H9 (cell line): ENCODE data around the gene ULK1. TPM values are rescaled to one million over a fixed set of nuclear protein-coding genes. Genes with fewer than 3 reads are reported as not detected.

Source experiments
- DNase-seq: peaks from one replicate; pipeline ENCODE4 v3.0.0-alpha.2; 2017
- H2AFZ ChIP-seq: one replicate; pipeline ENCODE4 v1.6.1; 2013; ENCODE audit warnings: mild to moderate bottlenecking, low read length, control low read depth, moderate library complexity
- H2AK5ac ChIP-seq: 2 replicates; pipeline ENCODE4 v1.6.1; 2013; ENCODE audit warnings: low read length, control low read depth, mixed read lengths; ENCODE audit not compliant: insufficient read length
- H2BK120ac ChIP-seq: one replicate; pipeline ENCODE4 v1.6.1; 2013; ENCODE audit warnings: low read depth, mild to moderate bottlenecking, low read length, control low read depth, inconsistent platforms; ENCODE audit not compliant: poor library complexity, severe bottlenecking
- H2BK12ac ChIP-seq: 2 replicates; pipeline ENCODE4 v1.6.1; 2013; ENCODE audit warnings: low read length, control low read depth, mixed read lengths, low read depth; ENCODE audit not compliant: insufficient read length
- H2BK15ac ChIP-seq: 2 replicates; pipeline ENCODE4 v1.6.1; 2013; ENCODE audit warnings: low read depth, low read length, control low read depth
- H2BK20ac ChIP-seq: one replicate; pipeline ENCODE4 v1.6.1; 2013; ENCODE audit warnings: low read depth, mild to moderate bottlenecking, low read length, control low read depth, inconsistent platforms; ENCODE audit not compliant: poor library complexity, severe bottlenecking
- H2BK5ac ChIP-seq: 2 replicates; pipeline ENCODE4 v1.6.1; 2013; ENCODE audit warnings: low read length, control low read depth, mixed read lengths; ENCODE audit not compliant: insufficient read length
- H3K14ac ChIP-seq: 2 replicates; pipeline ENCODE4 v1.6.1; 2013; ENCODE audit warnings: low read length, control low read depth; ENCODE audit not compliant: insufficient read depth
- H3K18ac ChIP-seq: 2 replicates; pipeline ENCODE4 v1.6.1; 2013; ENCODE audit warnings: low read depth, mild to moderate bottlenecking, mixed read lengths, low read length, control low read depth; ENCODE audit not compliant: insufficient read length
- H3K23ac ChIP-seq: 2 replicates; pipeline ENCODE4 v1.6.1; 2013; ENCODE audit warnings: low read length, control low read depth, mixed read lengths, low read depth; ENCODE audit not compliant: insufficient read length
- H3K23me2 ChIP-seq: 2 replicates; pipeline ENCODE4 v1.6.1; 2013; ENCODE audit warnings: low read depth, mild to moderate bottlenecking, mixed read lengths, low read length, control low read depth; ENCODE audit not compliant: insufficient read length, poor library complexity, severe bottlenecking
- H3K27ac ChIP-seq: 2 replicates; pipeline ENCODE4 v1.5.1; 2013; ENCODE audit warnings: low read length, control low read depth, mixed read lengths, low read depth; ENCODE audit not compliant: insufficient read length
- H3K27me3 ChIP-seq: 2 replicates; pipeline ENCODE4 v1.6.1; 2013; ENCODE audit warnings: low read length, control low read depth, inconsistent platforms; ENCODE audit not compliant: insufficient read depth
- H3K4ac ChIP-seq: 2 replicates; pipeline ENCODE4 v1.6.1; 2013; ENCODE audit warnings: low read depth, mild to moderate bottlenecking, control low read depth, inconsistent platforms, low read length, moderate library complexity
- H3K4me1 ChIP-seq: 2 replicates; pipeline ENCODE4 v1.6.1; 2013; ENCODE audit warnings: low read length, control low read depth, inconsistent platforms; ENCODE audit not compliant: insufficient read depth
- H3K4me2 ChIP-seq: 2 replicates; pipeline ENCODE4 v1.6.1; 2013; ENCODE audit warnings: low read length, control low read depth, mixed read lengths; ENCODE audit not compliant: insufficient read length, insufficient read depth
- H3K56ac ChIP-seq: 2 replicates; pipeline ENCODE4 v1.6.1; 2013; ENCODE audit warnings: low read depth, mild to moderate bottlenecking, mixed read lengths, low read length, control low read depth; ENCODE audit not compliant: insufficient read length
- H3K79me1 ChIP-seq: 2 replicates; pipeline ENCODE4 v1.6.1; 2013; ENCODE audit warnings: low read depth, mild to moderate bottlenecking, moderate library complexity, low read length, control low read depth, inconsistent platforms; ENCODE audit not compliant: insufficient read depth, poor library complexity, severe bottlenecking
- H3K79me2 ChIP-seq: 2 replicates; pipeline ENCODE4 v1.6.1; 2013; ENCODE audit warnings: low read length, control low read depth, inconsistent platforms; ENCODE audit not compliant: insufficient read depth
- H3K9ac ChIP-seq: 2 replicates; pipeline ENCODE4 v1.6.1; 2013; ENCODE audit warnings: low read length, control low read depth, mixed read lengths; ENCODE audit not compliant: insufficient read length; ENCODE audit errors: extremely low read depth
- H3K9me3 ChIP-seq: one replicate; pipeline ENCODE4 v1.6.1; 2013; ENCODE audit warnings: low read depth, low read length, inconsistent platforms; ENCODE audit not compliant: control insufficient read depth
- H3T11ph ChIP-seq: one replicate; pipeline ENCODE4 v1.6.1; 2013; ENCODE audit warnings: mild to moderate bottlenecking, low read length, control low read depth, inconsistent platforms
- H4K20me1 ChIP-seq: one replicate; pipeline ENCODE4 v1.6.1; 2013; ENCODE audit not compliant: control insufficient read depth, insufficient read length, insufficient read depth
- H4K5ac ChIP-seq: 2 replicates; pipeline ENCODE4 v1.6.1; 2013; ENCODE audit warnings: low read depth, mild to moderate bottlenecking, mixed read lengths, low read length, control low read depth; ENCODE audit not compliant: insufficient read length
- H4K8ac ChIP-seq: replicated peaks from 2 replicates; pipeline ENCODE4 v1.6.1; 2013; ENCODE audit warnings: low read length, control low read depth, mixed read lengths, low read depth; ENCODE audit not compliant: insufficient read length
- H4K91ac ChIP-seq: 2 replicates; pipeline ENCODE4 v1.6.1; 2013; ENCODE audit warnings: low read depth, mild to moderate bottlenecking, moderate library complexity, mixed read lengths, low read length, control low read depth; ENCODE audit not compliant: insufficient read length
- H3K27ac Mint-ChIP-seq, 3 experiments: 2 replicates in 2 of 3; 3 replicates in 1 of 3; pipeline ENCODE4 v1.8.0; 2020 to 2021; ENCODE audit warnings: mixed read lengths in 3 of 3, mild to moderate bottlenecking in 1 of 3, moderate library complexity in 1 of 3
- H3K27me3 Mint-ChIP-seq: 2 replicates; pipeline ENCODE4 v1.8.0; 2021; ENCODE audit warnings: low read depth, mild to moderate bottlenecking, moderate library complexity, mixed read lengths
- H3K36me3 Mint-ChIP-seq, 3 experiments: 2 replicates in 2 of 3; 3 replicates in 1 of 3; pipeline ENCODE4 v1.8.0; 2020 to 2021; ENCODE audit warnings: low read depth in 3 of 3, mixed read lengths in 3 of 3; ENCODE audit not compliant: insufficient read depth in 1 of 3
- H3K4me1 Mint-ChIP-seq, 2 experiments: 2 replicates each; pipeline ENCODE4 v1.8.0; 2020; ENCODE audit warnings: mixed read lengths in 2 of 2
- H3K4me3 Mint-ChIP-seq, 2 experiments: 2 replicates in 1 of 2; 3 replicates in 1 of 2; pipeline ENCODE4 v1.8.0; 2020 to 2021; ENCODE audit warnings: mild to moderate bottlenecking in 2 of 2, mixed read lengths in 2 of 2, moderate library complexity in 1 of 2
- H3K9me3 Mint-ChIP-seq, 2 experiments: 2 replicates in 1 of 2; 3 replicates in 1 of 2; pipeline ENCODE4 v1.8.0; 2020; ENCODE audit warnings: mild to moderate bottlenecking in 2 of 2, mixed read lengths in 2 of 2, moderate library complexity in 1 of 2
- CTCF ChIP-seq: fragments of 200-600 bp; sonication (generic); conservative IDR thresholded peaks from 3 replicates; pipeline ENCODE4 v1.8.0; 2021; ENCODE audit warnings: antibody characterized with exemption, mild to moderate bottlenecking
- WGBS: extraction: QIAGEN DNeasy Blood & Tissue Kit; methylation state at CpG from one replicate; pipeline ENCODE4 v1.1.7; 2013; ENCODE audit warnings: missing lambda C conversion rate, low lambda C conversion rate, mixed read lengths; ENCODE audit not compliant: insufficient read length; ENCODE audit errors: extremely low coverage; 5-methylcytosine and 5-hydroxymethylcytosine counted together
- total RNA-seq: library from RNA; stranded (reverse); gene quantifications from 2 replicates; pipeline ENCODE4 v1.2.1, GENCODE V29; 2021

ULK1 gene
- total RNA-seq, 1 experiment from 2014 or later, result 57.2 TPM

- Mint-ChIP-seq H3K27ac (no peak overlapping the region; a peak in 1 of 7 replicates), H3K9me3 (no peaks in the 10 kb centered on the region), H3K4me1 (0 out of 4 replicates have a peak, but pooled peaks cover 0 to 2% of the 10 kb centered on the region in 2 experiments), H3K36me3 (peaks cover 12 to 45% (median 45%) of the 10 kb centered on the region in 3 experiments; a peak in 6 of 7 replicates), H3K27me3 (no peaks in the 10 kb centered on the region), H3K4me3 (no peak overlapping the region)
- Histone ChIP-seq H3K9me3 (no peaks in the 10 kb centered on the region), H3K4me2 (no peak overlapping the region), H3K23me2 (no peaks in the 10 kb centered on the region), H3K79me1 (no peaks in the 10 kb centered on the region), H3K56ac (no peak overlapping the region), H2BK15ac (no peak overlapping the region), H2BK5ac (no peak overlapping the region), H3K4ac (no peak overlapping the region), H4K91ac (no peak overlapping the region), H3K14ac (no peak overlapping the region), H4K20me1 (peaks cover 3% of the 10 kb centered on the region), H3K79me2 (no peaks in the 10 kb centered on the region), H4K5ac (no peak overlapping the region), H3K18ac (no peak overlapping the region), H2BK20ac (no peak overlapping the region), H2AK5ac (no peak overlapping the region), H3K23ac (no peak overlapping the region), H2AFZ (no peak overlapping the region), H3K27ac (no peak overlapping the region), H3K27me3 (no peaks in the 10 kb centered on the region), H4K8ac (no peak overlapping the region), H3K4me1 (no peaks in the 10 kb centered on the region), H3K9ac (no peak overlapping the region), H2BK120ac (no peak overlapping the region), H2BK12ac (no peak overlapping the region), H3T11ph (no peak overlapping the region)
- no peak for DNase-seq
- no peak for TF ChIP-seq CTCF
- no CpG with 5 or more reads among the region's 17 CpGs for WGBS
Measured at GRCh38 chr12:131911028-131911650, 16.7 kb downstream of the ULK1 start.
